ENCODE data around the gene FOXO3B.
"Not testable (repeated sequence)": the region's sequence is repeated elsewhere in the genome, so short reads cannot be mapped to it uniquely, and the experiment has no call there.

- TF ChIP-seq CTCF, POLR2A (IDR thresholded peaks at IDR 0.05): not testable (repeated sequence)
These were observed 37.8 kb downstream of the FOXO3B start, which contains the start of gene TBC1D28 for GRCh38 chr17:18644291-18644690.

Measured in esophagus squamous epithelium (tissue), 4 donors.